ENCODE data around the gene TNFAIP3. TPM values are rescaled to one million over a fixed set of nuclear protein-coding genes. Genes with fewer than 3 reads are reported as not detected.

Gene TNFAIP3
- total RNA-seq, 1 donor from 2014 or later, result 16.8 TPM

DNA sequence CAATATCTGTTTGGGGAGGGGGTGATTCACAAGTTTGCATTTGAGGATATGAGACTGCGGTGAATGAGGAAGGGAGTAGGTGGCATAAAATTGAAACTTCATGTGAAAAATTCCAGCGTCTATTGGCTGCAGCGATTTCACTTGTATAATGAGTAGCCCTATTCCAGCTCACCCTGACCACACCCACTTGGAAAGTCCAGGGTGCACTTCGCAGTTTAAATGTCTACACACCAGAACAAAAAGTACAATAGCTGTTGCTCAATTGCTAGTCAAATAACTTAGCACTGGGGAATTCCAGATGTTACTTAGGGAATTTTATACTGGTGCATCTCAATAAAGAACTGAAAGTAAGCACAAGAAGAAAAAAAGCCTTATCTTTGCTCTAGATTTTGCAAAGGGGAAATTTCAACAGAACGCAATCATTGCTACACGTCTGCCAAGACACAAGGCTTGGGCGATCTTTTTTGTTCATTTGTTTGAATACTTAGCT is 6.3 kb downstream of the TNFAIP3 start:
- FAIRE-seq, result peak; percentile 29
- peak overlapping the region; percentile 65 for H3K27ac Mint-ChIP-seq (ENCODE audit: unreplicated experiment)

DNA sequence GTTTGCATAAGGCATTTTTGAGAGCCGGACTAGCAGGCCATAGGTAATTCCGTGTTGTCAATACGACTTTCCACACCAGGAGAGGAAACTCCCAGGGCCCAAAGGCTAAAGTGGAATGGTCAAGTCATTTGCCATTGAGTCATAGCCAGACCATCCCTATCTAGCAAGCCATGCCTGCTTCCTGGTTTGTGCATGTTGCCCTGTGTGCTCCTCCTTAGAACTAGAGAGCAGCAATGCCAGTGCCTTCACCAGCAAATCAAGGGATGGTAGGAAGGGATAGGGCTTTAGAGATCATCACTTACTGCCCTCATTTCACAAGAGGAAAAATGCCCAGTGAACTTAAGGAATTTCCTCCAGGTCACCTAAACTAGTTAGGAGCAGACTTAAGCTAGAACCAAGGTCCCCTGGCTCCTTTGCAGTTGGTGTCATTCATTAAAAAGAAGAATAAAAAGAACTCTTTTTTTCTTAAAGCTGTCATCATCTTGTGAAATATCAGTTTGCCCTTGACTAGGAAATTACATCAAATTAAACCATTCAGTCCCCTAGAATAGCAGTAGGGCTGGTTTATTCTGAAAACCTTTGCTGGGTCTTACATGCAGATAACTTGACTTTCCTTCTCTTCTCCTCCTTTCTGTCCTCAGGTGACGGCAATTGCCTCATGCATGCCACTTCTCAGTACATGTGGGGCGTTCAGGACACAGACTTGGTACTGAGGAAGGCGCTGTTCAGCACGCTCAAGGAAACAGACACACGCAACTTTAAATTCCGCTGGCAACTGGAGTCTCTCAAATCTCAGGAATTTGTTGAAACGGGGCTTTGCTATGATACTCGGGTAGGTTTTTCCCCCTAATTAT is 7.4 kb downstream of the TNFAIP3 start:
- Histone ChIP-seq H3K4me1 (ENCODE audit: insufficient read depth, low read length) (peaks cover 26% of the 10 kb centered on the region), H3K36me3 (ENCODE audit: insufficient read depth, low read length) (peaks cover 39% of the 10 kb centered on the region), H2AFZ (ENCODE audit: low read depth, low read length) (no peak overlapping the region), H3K27me3 (ENCODE audit: insufficient read depth, low read length) (no peaks in the 10 kb centered on the region), H3K27ac (ENCODE audit: low read depth, low read length) (peak overlapping the region; percentile 36), H3K4me3 (ENCODE audit: insufficient read depth, low read depth, low read length) (no peak overlapping the region), H4K20me1 (ENCODE audit: insufficient read depth, low read length) (peaks cover 6% of the 10 kb centered on the region), H3K79me2 (ENCODE audit: insufficient read depth, low read length) (peaks cover 23% of the 10 kb centered on the region), H3K4me2 (ENCODE audit: low read length) (peak overlapping the region; percentile 17), H3K9me3 (ENCODE audit: insufficient read depth, low read depth, low read length) (no peaks in the 10 kb centered on the region), H3K9ac (ENCODE audit: low read length) (no peak overlapping the region)
- no peaks in the 10 kb centered on the region for H3K9me3 Mint-ChIP-seq (ENCODE audit: unreplicated experiment)
- FAIRE-seq (no peak), DNase-seq (ENCODE audit: low read depth) (no peak)
- H3K27ac Mint-ChIP-seq (ENCODE audit: unreplicated experiment), result no peak overlapping the region
- peaks cover 21% of the 10 kb centered on the region for H3K36me3 Mint-ChIP-seq (ENCODE audit: low read depth, unreplicated experiment)
- TF ChIP-seq, protein P1, sequence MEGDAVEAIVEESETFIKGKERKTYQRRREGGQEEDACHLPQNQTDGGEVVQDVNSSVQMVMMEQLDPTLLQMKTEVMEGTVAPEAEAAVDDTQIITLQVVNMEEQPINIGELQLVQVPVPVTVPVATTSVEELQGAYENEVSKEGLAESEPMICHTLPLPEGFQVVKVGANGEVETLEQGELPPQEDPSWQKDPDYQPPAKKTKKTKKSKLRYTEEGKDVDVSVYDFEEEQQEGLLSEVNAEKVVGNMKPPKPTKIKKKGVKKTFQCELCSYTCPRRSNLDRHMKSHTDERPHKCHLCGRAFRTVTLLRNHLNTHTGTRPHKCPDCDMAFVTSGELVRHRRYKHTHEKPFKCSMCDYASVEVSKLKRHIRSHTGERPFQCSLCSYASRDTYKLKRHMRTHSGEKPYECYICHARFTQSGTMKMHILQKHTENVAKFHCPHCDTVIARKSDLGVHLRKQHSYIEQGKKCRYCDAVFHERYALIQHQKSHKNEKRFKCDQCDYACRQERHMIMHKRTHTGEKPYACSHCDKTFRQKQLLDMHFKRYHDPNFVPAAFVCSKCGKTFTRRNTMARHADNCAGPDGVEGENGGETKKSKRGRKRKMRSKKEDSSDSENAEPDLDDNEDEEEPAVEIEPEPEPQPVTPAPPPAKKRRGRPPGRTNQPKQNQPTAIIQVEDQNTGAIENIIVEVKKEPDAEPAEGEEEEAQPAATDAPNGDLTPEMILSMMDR (IDR thresholded peaks at IDR 0.05; ENCODE audit: insufficient read depth, low read depth, low read length), result no peak
- no peak for TF ChIP-seq EZH2 (IDR thresholded peaks at IDR 0.05; ENCODE audit: insufficient read depth, low read length)
- H3K27me3 Mint-ChIP-seq (ENCODE audit: low read depth, unreplicated experiment), result no peaks in the 10 kb centered on the region
- H3K4me1 Mint-ChIP-seq (ENCODE audit: low read depth, unreplicated experiment), result peaks cover 27% of the 10 kb centered on the region
- H3K4me3 Mint-ChIP-seq (ENCODE audit: unreplicated experiment), result no peak overlapping the region

More for the DNA sequence above, 6.3 kb downstream of the TNFAIP3 start:
- peaks cover 15% of the 10 kb centered on the region for H3K36me3 Mint-ChIP-seq (ENCODE audit: low read depth, unreplicated experiment)
- no peaks in the 10 kb centered on the region for H3K27me3 ChIP-seq (ENCODE audit: insufficient read depth, low read length)
- H2AFZ ChIP-seq (ENCODE audit: low read depth, low read length), result no peak overlapping the region
- peaks cover 37% of the 10 kb centered on the region for H3K4me1 Mint-ChIP-seq (ENCODE audit: low read depth, unreplicated experiment)
- H3K9me3 ChIP-seq (ENCODE audit: insufficient read depth, low read depth, low read length), result no peaks in the 10 kb centered on the region
- H3K27me3 Mint-ChIP-seq (ENCODE audit: low read depth, unreplicated experiment), result no peaks in the 10 kb centered on the region
- TF ChIP-seq, protein P1 (IDR thresholded peaks at IDR 0.05; ENCODE audit: insufficient read depth, low read depth, low read length), result no peak
- no peak for TF ChIP-seq EZH2 (IDR thresholded peaks at IDR 0.05; ENCODE audit: insufficient read depth, low read length)
- H3K4me2 ChIP-seq (ENCODE audit: low read length), result peak overlapping the region; percentile 89
- DNase-seq (ENCODE audit: low read depth), result peak; percentile 86
- H3K9ac ChIP-seq (ENCODE audit: low read length), result peak overlapping the region; percentile 17
- H3K79me2 ChIP-seq (ENCODE audit: insufficient read depth, low read length), result peaks cover 34% of the 10 kb centered on the region
- H3K36me3 ChIP-seq (ENCODE audit: insufficient read depth, low read length), result peaks cover 36% of the 10 kb centered on the region
- H3K4me3 ChIP-seq (ENCODE audit: insufficient read depth, low read depth, low read length), result no peak overlapping the region
- peaks cover 13% of the 10 kb centered on the region for H4K20me1 ChIP-seq (ENCODE audit: insufficient read depth, low read length)
- peak overlapping the region; percentile 36 for H3K27ac ChIP-seq (ENCODE audit: low read depth, low read length)
- H3K4me1 ChIP-seq (ENCODE audit: insufficient read depth, low read length), result peaks cover 27% of the 10 kb centered on the region
- no peaks in the 10 kb centered on the region for H3K9me3 Mint-ChIP-seq (ENCODE audit: unreplicated experiment)
- H3K4me3 Mint-ChIP-seq (ENCODE audit: unreplicated experiment), result no peak overlapping the region

Measured in astrocyte (in vitro differentiated cells and primary cell).